Measurements from ENCODE around the gene DUSP10.
A peak's percentile ranks its signal among the peaks of the same experiment; 100 is the strongest.

Gene DUSP10

DNA sequence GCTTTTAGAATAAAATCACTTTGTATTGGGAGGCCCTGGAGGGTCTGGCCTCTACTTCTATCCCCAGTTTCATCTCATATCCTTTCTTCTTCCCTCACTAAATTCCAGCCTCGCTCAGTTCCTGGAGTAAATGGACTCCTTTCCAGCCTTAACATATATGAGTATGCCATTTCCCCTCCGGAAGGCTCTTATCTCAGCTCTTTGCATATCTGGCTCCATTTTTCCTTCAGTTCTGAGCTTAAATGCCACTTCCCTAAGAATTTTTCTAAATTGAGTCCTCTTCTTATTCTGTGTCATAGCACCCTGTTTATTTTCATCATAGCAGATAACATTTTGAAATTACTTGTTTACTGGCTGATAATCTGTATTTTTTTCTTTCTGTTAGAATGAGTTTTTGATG, 20.2 kb upstream of the DUSP10 start:
- DNase-seq, result no peak

- DNase-seq, result no peak
Measured at GRCh38 chr1:221761354-221762002, 19.6 kb upstream of the DUSP10 start.

- DNase-seq, result no peak
Measured at GRCh38 chr1:221760911-221761310, 19.0 kb upstream of the DUSP10 start.

- DNase-seq, result no peak
Measured at GRCh38 chr1:221759436-221759835, 17.5 kb upstream of the DUSP10 start.

DNA sequence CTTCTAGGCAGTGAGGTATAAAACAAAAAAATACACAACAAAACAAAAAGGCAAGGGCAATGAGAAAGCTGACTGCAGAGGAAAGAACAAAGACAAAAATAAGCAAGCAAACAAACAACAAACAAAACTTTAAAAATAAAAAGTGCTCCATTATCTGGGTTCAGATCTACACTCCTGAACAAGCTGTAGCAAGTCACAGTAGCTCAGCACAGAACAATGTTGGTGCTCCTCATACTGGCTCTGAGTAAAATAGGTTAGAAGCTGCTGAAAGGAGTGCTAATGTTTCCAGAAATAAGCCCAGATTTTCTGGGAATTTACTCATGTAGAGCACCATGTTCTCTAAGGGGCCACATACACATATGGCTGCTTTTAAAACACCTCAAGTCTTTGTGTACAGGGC, 16.6 kb upstream of the DUSP10 start:
- no peak for DNase-seq

DNA sequence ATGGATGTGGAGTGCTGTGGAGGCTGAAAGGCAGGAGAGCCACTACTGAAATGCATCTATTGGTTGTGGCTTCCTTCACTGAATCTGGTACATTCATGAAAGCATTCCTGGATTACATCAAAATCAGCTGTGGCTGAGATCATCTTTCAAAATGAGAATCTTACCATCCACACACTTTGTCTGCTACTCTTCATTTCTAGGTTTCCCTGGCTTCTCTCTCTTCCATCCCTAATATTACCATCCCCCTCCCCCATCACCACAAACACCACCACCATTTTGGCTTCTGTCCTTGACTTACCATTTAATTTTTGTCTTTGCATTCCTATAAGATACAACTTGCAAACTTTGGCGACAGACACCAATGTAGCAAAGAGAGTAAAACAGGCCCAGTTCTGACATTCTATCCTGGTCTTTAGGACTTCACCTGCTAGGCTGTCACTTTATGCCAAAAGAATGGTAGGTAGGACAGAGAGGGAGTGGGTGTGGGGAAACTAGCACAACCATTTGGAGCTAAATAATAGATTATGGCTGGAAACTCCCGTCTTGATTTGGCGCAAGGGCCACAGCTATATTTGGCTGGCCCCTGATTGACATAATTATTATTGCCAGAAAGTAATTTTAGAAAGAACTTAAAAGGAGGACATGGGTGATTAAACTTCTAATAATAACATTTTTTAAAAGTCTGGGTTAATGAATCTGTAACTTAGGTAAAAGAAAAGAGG, 15.1 kb upstream of the DUSP10 start:
- DNase-seq, result no peak

GRCh38 chr1:221753828-221754188, 11.9 kb upstream of the DUSP10 start:
- DNase-seq, result no peak

DNA sequence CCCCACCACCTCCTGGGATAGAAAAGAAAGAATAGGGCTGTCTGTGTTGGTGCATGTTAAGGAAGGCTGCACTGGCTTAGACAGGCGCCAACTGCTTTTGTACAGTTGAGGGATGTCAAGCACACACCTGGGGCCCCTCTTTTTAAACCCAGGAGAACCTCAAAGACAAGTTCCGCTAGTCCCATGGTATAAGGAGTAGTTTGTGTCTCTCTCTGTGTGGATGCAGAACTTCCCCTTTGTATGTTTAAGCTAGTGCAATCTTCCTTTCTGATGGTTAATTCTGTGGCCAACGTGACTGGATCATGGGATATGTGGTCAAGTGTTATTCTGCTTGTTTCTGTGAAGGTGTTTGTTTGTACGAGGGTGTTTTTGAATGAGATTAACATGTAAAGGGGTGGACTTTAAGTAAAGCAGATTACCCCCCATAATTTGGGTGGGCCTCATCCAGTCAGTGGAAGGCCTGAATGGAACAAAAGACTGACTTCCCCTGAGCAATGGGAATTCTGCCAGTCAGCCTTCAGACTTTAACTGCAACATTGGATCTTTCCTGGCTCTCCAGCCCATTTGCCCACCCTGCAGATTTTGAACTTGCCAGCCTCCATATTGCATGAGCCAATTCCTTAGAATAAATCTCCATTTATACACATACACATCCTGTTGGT, 9.5 kb upstream of the DUSP10 start:
- no peak for DNase-seq

- DNase-seq, result no peak
Measured at GRCh38 chr1:221748981-221749380, 7.1 kb upstream of the DUSP10 start.

DNA sequence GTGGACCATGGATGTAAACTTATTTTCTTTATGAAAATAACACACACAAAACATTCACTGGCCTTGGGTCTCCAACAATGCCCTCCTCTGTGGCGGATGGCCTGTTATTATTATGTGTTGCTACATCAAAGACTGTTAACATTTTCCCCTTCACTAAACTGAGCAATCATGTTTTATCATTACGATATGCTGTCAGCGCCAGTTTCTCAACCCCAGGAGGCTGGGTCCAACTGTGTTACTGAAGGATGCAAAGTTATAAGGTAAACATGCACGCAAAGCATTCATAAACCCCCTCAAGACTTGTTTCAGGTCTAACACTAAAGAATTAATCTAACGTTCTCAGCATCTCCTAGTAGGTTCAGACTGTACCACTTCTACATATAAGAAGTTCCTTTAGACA, 6.0 kb upstream of the DUSP10 start:
- DNase-seq, result no peak

GRCh38 chr1:221743416-221744208, 1.7 kb upstream of the DUSP10 start:
- no peak for DNase-seq

GRCh38 chr1:221742555-221743415, 896 bp upstream of the DUSP10 start:
- peak; percentile 83 for DNase-seq

DNA sequence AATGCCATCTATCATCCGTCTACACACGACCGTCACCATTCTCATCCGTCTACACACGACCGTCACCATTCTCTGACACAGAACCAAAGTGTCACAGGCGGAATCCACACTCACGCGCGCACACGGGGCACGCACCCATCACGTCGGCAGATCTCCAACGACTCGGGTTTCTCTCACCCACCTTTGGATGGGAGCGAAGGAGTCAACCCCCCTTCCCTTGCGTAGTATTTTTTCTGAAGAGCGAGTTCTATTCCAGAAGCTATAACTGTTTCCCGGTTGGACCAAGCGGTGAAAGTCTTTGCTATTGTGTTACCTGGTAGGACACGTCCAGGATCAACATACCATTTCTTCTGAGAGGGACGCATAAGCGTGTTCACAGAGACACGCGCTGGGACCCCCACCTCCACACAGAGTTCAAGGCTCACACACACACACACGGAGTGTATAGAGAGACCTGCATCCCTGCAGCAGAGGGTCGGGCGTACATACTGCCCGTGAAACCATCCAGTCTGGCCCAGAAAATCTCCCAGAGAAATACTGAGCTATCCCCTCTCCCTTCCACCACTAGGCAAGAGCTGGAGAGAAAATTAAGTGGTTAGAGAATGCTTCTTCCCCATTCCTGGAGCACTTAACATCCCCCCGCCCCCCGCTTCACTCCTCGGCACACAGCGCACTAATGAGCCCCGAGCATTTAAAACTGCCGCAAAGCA, 741 bp downstream of the DUSP10 start:
- peak; percentile 40 for DNase-seq

GRCh38 chr1:221740369-221740992, 1.4 kb downstream of the DUSP10 start:
- no peak for DNase-seq

- DNase-seq, result no peak
Measured at GRCh38 chr1:221739677-221740025, 2.2 kb downstream of the DUSP10 start.

DNA sequence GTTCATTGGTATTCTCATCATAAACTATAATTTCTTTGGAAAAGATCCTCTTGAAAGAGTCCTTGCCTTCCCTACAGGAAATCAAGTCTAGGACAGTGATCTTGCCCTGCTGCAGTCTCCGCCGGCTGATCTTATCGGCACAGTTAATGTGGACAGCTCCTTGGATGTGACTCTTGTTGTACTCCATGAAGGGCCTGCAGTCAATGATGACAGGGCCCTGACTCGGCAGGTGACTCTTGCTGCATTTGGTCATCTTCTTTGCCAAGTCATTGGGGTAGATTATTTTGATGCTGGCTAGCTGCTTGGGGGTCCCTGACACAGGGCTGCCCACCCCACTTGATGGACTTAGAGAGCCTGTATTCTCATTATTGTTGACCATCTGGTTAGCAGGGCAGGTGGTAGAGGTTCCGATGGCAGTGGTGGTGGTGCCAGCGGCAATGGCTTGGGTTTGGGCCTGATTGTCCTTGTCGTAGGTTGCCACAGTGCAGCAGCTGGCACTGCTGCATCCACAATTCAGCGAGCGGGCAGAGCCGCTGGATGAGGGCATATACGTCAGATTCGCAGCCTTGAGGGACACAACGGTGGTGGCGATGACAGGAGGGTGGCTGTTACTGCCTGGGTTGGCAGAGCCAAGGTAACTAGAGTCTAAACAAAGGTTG, 2.7 kb downstream of the DUSP10 start:
- DNase-seq, result no peak

- no peak for DNase-seq
Measured at GRCh38 chr1:221736714-221737113, 5.2 kb downstream of the DUSP10 start.

DNA sequence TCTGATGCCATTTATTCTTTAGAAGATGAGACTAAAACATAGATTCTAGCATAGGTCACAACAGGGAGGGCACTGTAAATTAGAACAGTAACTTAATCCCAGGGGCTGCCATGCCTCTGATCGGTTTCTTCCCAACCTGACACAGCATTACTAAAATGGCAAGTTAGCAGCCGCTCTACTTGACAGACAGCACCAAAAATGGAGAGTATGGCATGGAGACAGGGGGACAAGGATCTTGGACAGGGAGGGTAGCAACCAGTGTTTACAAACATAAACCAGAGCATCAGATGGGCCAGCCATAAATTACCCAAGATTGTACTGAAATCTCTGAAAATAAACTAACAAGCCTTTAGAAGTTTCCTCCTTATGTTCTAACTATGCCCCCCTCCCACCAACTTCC, 5.9 kb downstream of the DUSP10 start:
- DNase-seq, result no peak

- DNase-seq, result no peak
Measured at GRCh38 chr1:221734187-221734586, 7.7 kb downstream of the DUSP10 start.

DNA sequence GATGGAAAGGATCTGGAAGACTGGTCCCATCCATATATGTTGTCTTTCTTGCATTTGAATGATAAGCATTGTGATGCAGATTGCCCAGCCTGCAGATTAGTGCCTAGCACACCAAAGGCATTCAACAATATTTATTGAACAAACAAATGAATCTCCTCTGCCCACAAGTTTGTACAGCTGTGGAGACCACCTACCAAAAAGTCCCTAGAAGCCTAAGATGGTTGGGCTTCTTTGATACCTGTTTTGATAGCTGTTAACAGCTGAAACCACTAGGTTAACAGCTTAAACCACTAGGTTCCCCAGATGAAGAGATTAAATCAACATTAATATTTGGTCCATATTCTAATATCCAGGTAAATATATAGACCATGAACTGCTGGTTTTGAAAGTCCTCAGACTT, 9.8 kb downstream of the DUSP10 start:
- DNase-seq, result no peak

- DNase-seq, result no peak
Measured at GRCh38 chr1:221729771-221730330, 12.0 kb downstream of the DUSP10 start.
